Small intestine (tissue), 7 donors: Measurements from ENCODE around the gene ZBTB16. TPM values are rescaled to one million over a fixed set of nuclear protein-coding genes. Genes with fewer than 3 reads are reported as not detected.
A peak's percentile ranks its signal among the peaks of the same experiment; 100 is the strongest.
"Not testable (repeated sequence)": the region's sequence is repeated elsewhere in the genome, so short reads cannot be mapped to it uniquely, and the experiment has no call there.

Source experiments
- DNase-seq, 2 donors: peaks; one replicate each; pipeline versions ENCODE4 v3.0.0 to v3.0.0-alpha.2; 2013
- FAIRE-seq: peaks from 2 replicates; lab custom pipeline; 2012; peaks lifted over from hg19 to GRCh38; lab: Jason Lieb, UNC
- H3K27ac ChIP-seq, 3 donors: one replicate each; pipeline ENCODE4 v1.5.1; 2013; ENCODE audit warnings: low read length in 2 of 3, mild to moderate bottlenecking in 2 of 3, control low read depth in 1 of 3, inconsistent platforms in 1 of 3, low read depth in 1 of 3, moderate library complexity in 1 of 3
- H3K27me3 ChIP-seq, 3 donors: one replicate each; pipeline ENCODE4 v1.6.1; 2013; ENCODE audit warnings: low read length in 3 of 3, inconsistent platforms in 1 of 3; ENCODE audit not compliant: control insufficient read depth in 3 of 3, insufficient read depth in 3 of 3
- H3K36me3 ChIP-seq, 3 donors: one replicate each; pipeline ENCODE4 v1.6.1; 2013; ENCODE audit warnings: low read length in 3 of 3, inconsistent platforms in 1 of 3, low read depth in 1 of 3, mild to moderate bottlenecking in 1 of 3, moderate library complexity in 1 of 3; ENCODE audit not compliant: control insufficient read depth in 3 of 3, insufficient read depth in 2 of 3
- H3K4me1 ChIP-seq, 3 donors: one replicate each; pipeline ENCODE4 v1.6.1; 2013; ENCODE audit warnings: low read length in 2 of 3, inconsistent platforms in 1 of 3, low read depth in 1 of 3, mild to moderate bottlenecking in 1 of 3, moderate library complexity in 1 of 3; ENCODE audit not compliant: control insufficient read depth in 3 of 3, insufficient read depth in 2 of 3
- H3K4me3 ChIP-seq, 3 donors: one replicate each; pipeline ENCODE4 v1.5.1; 2013; ENCODE audit warnings: low read length in 3 of 3, control low read depth in 1 of 3, inconsistent platforms in 1 of 3, low read depth in 1 of 3, mild to moderate bottlenecking in 1 of 3, moderate library complexity in 1 of 3
- H3K9me3 ChIP-seq, 2 donors: one replicate each; pipeline ENCODE4 v1.6.1; 2013; ENCODE audit warnings: low read depth in 1 of 2, low read length in 1 of 2; ENCODE audit not compliant: control insufficient read depth in 2 of 2, insufficient read depth in 1 of 2
- WGBS, 3 donors: extraction: QIAGEN DNeasy Blood & Tissue Kit; methylation state at CpG; one replicate each; pipeline ENCODE4 v1.1.7; 2013; 5-methylcytosine and 5-hydroxymethylcytosine counted together
- polyA plus RNA-seq, 4 donors: library from polyadenylated mRNA; stranded (reverse) in 3 of 4; unstranded in 1 of 4; fragments of 200-250 nt in 3 of 4; fragments of 120-200 nt in 1 of 4; gene quantifications; one replicate each; pipeline versions ENCODE4 v1.2.1 to v1.2.3, GENCODE V29; 2013
- donor health status: healthy with polysubstance abuse.
- donor health status: control.
- donor health status: control.
- donor health status: Bipolar disorder and iron deficiency.
- donor health status: healthy.

Gene ZBTB16
- polyA plus RNA-seq, 4 donors: 1.5 to 32.4 (median 17.4) TPM

DNA sequence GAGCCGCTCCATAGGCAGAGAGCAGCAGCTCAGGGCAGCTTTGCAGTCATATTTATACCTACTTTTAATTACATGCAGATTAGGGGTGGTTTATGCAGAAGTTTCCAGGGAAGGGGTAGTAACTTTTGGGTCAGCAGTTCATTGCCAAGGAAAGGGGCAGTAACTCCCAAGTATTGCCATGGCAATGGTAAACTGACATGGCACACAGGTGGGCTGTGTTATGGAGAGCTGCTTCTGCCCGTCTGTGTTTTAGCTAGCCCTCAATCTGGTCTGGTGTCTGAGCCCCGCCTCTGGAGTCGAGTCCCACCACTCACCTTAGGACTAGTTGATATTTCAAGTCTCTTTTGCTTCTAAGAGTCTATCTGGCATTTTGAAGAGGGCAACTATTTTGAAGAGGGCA is 12.2 kb upstream of the ZBTB16 start:
- H3K9me3 ChIP-seq: peaks cover 0 to under 1% of the 10 kb centered on the region in 2 donors
- 88 to 94% (median 88%) methylated on average over 4 of the region's 4 CpGs for WGBS, 3 donors
- FAIRE-seq (no peak), DNase-seq (no peak)
- H3K36me3 ChIP-seq: no peaks in the 10 kb centered on the region
- H3K4me3 ChIP-seq: no peak overlapping the region
- H3K27me3 ChIP-seq: no peaks in the 10 kb centered on the region
- peaks cover 0 to 3% (median 0%) of the 10 kb centered on the region in 3 donors for H3K4me1 ChIP-seq
- H3K27ac ChIP-seq: no peak overlapping the region

DNA sequence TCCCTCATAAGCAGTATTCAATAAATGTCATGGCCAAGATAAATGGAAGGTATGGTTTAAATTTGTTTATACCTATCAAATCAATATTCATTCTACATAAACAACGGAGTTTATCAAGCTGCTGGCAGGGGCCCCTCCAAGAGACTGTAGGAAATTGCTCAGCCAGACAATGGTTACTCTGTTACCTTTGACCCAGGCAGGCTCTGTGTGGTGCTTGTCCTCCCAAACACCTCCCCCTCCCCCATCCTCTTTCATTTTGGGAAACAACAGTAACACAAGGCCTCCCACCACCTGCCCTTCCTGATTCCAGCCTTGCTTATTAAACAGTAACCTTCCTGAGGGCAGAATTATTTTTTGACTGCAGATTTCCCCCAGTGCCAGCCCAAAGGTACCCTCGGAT is 10.5 kb upstream of the ZBTB16 start:
- no peak overlapping the region for H3K27ac ChIP-seq
- no peaks in the 10 kb centered on the region for H3K27me3 ChIP-seq
- H3K9me3 ChIP-seq: no peaks in the 10 kb centered on the region
- 34 to 67% (median 54%) methylated on average over 2 of the region's 2 CpGs for WGBS, 3 donors
- H3K4me1 ChIP-seq: peaks cover 0 to 3% (median 0%) of the 10 kb centered on the region in 3 donors
- DNase-seq: no peak
- no peaks in the 10 kb centered on the region for H3K36me3 ChIP-seq
- FAIRE-seq: no peak
- H3K4me3 ChIP-seq: no peak overlapping the region

DNA sequence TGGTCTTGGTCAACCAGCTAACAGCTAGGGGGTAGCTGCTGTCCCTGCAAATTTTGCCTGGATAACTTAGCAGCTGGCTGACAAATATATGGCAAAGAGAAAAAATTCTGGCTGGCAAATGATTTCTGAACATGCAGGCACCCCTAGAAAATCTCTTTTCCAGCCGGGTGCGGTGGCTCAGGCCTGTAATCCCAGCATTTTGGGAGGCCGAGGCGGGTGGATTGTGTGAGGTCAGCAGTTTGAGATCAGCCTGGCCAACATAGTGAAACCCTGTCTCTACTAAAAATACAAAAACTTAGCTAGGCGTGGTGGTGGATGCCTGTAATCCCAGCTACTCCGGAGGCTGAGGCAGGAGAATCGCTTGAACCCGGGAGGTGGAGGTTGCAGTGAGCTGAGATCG is 9.7 kb upstream of the ZBTB16 start:
- not testable (repeated sequence) for FAIRE-seq, H3K27me3 ChIP-seq, DNase-seq, H3K27ac ChIP-seq, H3K9me3 ChIP-seq, H3K4me1 ChIP-seq, H3K4me3 ChIP-seq, H3K36me3 ChIP-seq
- 93 to 95% (median 94%) methylated on average over 8 to 9 of the region's 9 CpGs for WGBS, 3 donors

DNA sequence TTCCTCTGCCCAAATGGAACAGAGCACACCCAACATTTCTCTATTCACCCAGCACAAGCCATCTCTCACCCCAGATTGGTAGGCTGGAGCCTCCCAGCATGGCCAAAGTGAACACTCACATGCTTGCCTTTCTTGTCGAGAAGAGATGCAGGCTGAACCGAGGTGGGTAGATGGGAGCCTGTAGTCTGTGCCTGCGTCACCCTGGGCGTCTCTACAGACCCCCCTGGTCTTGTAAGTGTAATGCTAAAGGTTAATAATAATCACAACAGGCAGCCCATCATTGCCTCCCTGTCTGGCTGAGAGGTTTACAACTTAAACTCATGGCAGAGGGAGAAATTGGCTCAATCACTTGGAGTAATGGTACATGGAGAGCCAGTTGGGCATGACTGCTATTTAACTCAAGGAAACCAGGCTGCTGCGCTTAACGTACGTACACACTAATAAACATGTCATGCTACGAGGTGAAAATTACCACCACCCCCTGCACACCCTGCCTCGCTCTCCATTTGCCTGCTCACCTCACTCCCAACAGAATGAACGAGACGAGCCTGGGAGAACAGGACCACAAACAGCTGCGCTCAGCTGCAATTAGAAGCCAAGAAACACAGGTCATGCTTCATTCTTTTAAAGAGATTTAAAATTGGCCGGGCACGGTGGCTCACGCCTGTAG is 9.1 kb upstream of the ZBTB16 start:
- Histone ChIP-seq H3K9me3 (no peaks in the 10 kb centered on the region), H3K4me3 (no peak overlapping the region), H3K27me3 (no peaks in the 10 kb centered on the region), H3K27ac (no peak overlapping the region), H3K36me3 (no peaks in the 10 kb centered on the region), H3K4me1 (peaks cover 0 to 3% (median 0%) of the 10 kb centered on the region in 3 donors)
- 85 to 95% (median 89%) methylated on average over 15 of the region's 15 CpGs for WGBS, 3 donors
- no peak for FAIRE-seq
- DNase-seq: no peak

DNA sequence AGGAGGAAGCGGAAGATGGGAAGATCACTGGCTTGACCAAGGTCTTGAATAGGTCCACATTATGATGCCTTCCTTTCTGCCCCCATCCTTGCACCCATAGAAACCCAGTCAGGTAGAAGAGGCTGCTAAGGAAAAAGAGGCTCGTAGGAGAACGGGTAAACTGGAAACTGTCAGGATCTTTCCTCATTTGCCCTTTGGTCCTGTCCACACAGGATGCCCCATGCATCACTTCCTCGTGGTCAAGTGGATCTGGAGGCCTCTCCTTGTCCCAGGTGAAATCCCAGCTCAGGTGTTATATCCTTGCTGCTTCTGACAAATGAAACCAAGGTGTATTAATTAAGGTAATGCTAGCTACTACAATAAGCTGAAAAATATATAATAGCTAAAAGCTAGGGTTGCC is 8.0 kb upstream of the ZBTB16 start:
- Histone ChIP-seq H3K9me3 (no peaks in the 10 kb centered on the region), H3K4me3 (no peak overlapping the region), H3K36me3 (no peaks in the 10 kb centered on the region), H3K4me1 (peaks cover 0 to 3% (median 0%) of the 10 kb centered on the region in 3 donors), H3K27me3 (no peaks in the 10 kb centered on the region), H3K27ac (no peak overlapping the region)
- FAIRE-seq (no peak), DNase-seq (peak in 1 of 2 donors; percentile 48)
- 70 to 72% (median 72%) methylated on average over 4 of the region's 4 CpGs for WGBS, 3 donors

DNA sequence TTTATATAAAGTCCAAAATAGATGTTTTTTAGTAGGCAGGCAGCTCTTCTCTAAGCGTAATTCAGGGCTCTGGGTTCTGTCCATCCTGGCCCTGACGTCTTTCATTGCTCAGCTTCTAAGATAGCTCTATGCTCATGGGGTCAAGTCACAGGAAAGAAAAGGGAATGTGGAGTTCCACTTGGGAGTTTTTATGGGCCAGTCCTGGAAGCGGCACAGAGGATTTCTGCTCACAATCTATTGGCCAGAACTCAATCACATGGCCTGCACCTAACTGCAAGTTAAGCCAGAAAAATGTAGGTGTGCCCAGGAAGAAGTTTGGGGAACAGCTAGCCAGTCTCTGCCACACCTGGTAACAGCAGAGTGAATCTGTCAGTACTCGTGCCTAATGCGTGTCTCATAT is 7.4 kb upstream of the ZBTB16 start:
- WGBS, 3 donors: 44 to 82% (median 63%) methylated on average over 5 of the region's 5 CpGs
- peak in 1 of 2 donors; percentile 51 for DNase-seq

DNA sequence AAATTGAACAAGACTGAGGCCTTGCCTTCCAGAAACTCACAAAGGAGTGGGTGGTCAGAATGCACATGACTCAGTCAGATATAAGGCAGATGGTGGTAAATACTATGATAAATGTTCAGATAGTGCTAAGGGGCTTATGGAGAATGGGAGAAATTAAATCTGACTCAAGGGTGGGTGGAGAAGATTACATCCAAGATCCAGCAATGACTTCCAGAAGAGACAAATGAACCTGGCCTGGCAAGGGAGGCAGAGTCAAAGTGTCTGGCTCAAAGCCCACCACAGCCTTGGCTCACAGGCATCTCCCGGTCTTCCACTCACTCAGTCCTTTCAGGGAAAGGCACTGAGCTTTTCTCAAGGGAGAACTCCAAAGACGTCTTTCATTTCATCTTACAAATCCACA is 6.1 kb upstream of the ZBTB16 start:
- 86 to 96% (median 86%) methylated on average over 2 of the region's 2 CpGs for WGBS, 3 donors
- Histone ChIP-seq H3K27me3 (peaks cover 0 to 14% (median 5%) of the 10 kb centered on the region in 3 donors), H3K9me3 (no peaks in the 10 kb centered on the region), H3K4me1 (peaks cover 0 to 3% (median 0%) of the 10 kb centered on the region in 3 donors), H3K36me3 (no peaks in the 10 kb centered on the region), H3K4me3 (no peak overlapping the region), H3K27ac (no peak overlapping the region)
- FAIRE-seq (no peak), DNase-seq (no peak)

More for the DNA sequence above, 7.4 kb upstream of the ZBTB16 start:
- H3K36me3 ChIP-seq: no peaks in the 10 kb centered on the region
- H3K4me3 ChIP-seq: no peak overlapping the region
- H3K27ac ChIP-seq: no peak overlapping the region
- FAIRE-seq: no peak
- H3K9me3 ChIP-seq: no peaks in the 10 kb centered on the region
- H3K27me3 ChIP-seq: peaks cover 0 to 1% (median 0%) of the 10 kb centered on the region in 3 donors
- H3K4me1 ChIP-seq: peaks cover 0 to 3% (median 0%) of the 10 kb centered on the region in 3 donors

DNA sequence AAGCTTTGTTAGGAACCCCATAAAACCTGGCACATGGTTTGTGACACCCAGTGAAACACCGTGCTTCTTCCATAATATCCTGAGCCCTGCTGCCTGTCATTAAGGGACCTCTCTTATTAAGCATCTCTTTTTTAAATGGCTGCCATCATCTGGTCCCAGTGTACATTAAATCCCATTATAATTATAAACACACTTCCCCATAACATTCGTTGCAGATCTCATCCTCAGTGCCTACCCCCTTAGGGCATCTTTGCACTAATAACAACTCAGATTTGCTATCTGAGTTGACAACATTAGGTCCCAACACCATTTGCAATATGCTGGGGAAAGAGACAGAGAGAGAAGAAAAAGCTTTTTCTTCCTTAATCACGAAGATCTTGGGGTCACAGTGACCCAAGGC is 4.7 kb upstream of the ZBTB16 start:
- H3K36me3 ChIP-seq: no peaks in the 10 kb centered on the region
- 78 to 88% (median 79%) methylated on average over 3 of the region's 3 CpGs for WGBS, 3 donors
- H3K27me3 ChIP-seq: peaks cover 0 to 25% (median 5%) of the 10 kb centered on the region in 3 donors
- H3K4me3 ChIP-seq: no peak overlapping the region
- peaks cover 0 to 6% (median 1%) of the 10 kb centered on the region in 3 donors for H3K4me1 ChIP-seq
- no peak for DNase-seq
- FAIRE-seq: no peak
- H3K9me3 ChIP-seq: no peaks in the 10 kb centered on the region
- H3K27ac ChIP-seq: no peak overlapping the region

DNA sequence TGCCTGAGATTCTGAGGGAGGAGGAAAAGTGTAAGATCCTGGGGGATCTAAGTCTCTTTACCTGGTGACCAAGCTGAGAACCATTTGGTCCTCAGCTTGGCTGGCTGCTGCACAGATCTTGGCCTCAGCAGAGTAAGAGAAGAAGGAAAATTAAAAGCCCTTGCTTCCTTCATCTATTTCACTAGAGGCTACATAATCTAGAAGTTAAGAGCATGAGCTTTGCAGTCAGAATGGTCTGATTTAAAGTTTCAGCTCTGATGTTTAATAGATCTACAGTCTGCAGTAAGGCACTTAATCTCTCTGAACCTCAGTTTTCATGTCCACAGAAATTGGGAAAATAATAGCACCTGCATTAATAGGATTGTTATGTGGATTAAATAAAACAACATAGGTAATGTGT is 3.1 kb upstream of the ZBTB16 start:
- no peak for FAIRE-seq
- Histone ChIP-seq H3K27me3 (peaks cover 0 to 36% (median 5%) of the 10 kb centered on the region in 3 donors), H3K4me1 (peaks cover 0 to 11% (median 1%) of the 10 kb centered on the region in 3 donors), H3K9me3 (no peaks in the 10 kb centered on the region), H3K27ac (no peak overlapping the region), H3K4me3 (no peak overlapping the region), H3K36me3 (no peaks in the 10 kb centered on the region)
- no peak for DNase-seq
